Smooth muscle cell of the brain vasculature (primary cell): Measurements from ENCODE around the gene ICAM3.

Experiments used
- DNase-seq: peaks from one replicate; pipeline ENCODE4 v3.0.0-alpha.2; 2012; ENCODE audit warnings: low read depth, low spot score

ICAM3 gene

GRCh38 chr19:10320602-10321416, 18.6 kb downstream of the ICAM3 start:
- no peak for DNase-seq

DNA sequence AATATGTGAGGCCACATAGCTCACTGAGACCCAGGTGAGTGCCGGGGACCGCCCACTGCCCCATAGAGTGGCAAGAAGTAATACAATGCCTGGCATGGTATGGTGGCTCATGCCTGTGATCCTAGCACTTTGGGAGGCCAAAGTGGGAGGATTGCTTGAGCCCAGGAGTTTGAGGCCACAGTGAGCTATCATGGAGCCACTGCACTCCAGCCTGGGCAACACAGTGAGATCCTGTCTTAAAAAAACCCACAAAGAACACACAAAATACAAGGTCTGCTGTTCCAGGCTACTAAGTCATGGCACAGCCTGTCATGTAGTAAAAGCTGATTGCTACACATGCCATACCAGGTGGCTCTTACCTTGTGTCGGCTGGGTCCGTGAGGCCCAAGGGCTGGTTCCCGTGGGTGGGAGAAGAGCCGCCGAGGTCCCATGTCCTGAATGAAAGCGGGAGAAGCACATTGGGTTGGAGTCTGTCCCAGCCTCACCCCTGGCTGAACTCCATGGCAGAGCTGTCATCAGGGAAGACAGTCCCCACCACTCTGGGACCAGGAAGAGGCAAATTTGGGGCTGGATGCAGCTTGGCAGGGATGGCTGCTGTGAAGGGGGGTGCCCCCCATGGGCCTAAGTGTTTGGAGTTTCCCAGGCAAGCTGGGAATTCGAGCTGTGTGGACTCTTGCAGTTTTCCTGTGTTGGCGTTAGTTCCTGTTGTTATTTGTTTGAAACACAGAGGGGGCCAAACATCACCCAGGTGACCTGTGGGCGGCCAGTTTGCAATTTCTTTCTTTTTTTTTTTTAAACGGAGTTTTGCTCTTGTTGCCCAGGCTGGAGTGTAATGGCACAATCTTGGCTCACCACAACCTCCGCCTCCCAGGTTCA, 20.4 kb downstream of the ICAM3 start:
- no peak for DNase-seq

GRCh38 chr19:10317857-10318462, 21.5 kb downstream of the ICAM3 start:
- no peak for DNase-seq

DNA sequence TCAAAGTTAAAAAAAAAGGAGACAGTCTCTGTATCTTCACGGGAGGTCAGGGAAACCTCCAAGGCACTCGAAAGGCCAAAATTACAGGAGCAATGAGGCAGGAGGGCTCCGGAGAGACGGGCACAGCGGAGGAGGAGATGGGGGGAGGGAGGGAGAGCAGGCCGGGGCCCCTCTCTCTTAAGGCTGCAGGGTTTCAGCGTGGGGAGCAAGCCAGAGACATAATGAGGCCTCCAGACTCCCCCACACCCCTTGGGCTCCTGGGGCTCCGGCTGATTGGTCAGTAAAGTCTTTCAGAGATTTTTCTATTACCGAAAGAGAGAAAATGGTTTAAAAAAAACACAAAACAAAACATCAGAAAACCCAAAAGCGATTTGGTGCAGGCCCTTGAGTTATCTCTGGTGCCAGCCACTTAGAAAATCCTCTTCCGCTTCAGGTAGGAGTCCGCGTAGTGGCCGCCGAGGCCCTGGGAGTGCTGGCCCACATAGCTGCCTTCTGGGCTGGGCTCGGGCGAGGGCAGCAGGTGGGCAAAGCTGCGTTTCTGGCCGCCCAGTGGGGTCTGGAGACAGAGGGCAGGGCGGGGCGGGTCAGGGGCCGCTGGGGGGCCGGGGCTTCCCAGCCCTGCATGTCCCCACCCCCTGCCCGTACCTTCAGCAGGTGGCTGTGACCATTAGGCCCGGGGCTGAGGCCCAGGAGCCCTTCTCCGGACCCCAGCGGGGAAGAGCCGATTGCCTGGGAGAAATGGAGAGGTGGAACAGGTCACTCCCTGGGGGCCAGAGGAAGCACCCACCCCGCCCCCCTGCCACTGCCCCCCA, 22.2 kb downstream of the ICAM3 start:
- DNase-seq: no peak

GRCh38 chr19:10316229-10317044, 23.0 kb downstream of the ICAM3 start:
- DNase-seq: no peak

DNA sequence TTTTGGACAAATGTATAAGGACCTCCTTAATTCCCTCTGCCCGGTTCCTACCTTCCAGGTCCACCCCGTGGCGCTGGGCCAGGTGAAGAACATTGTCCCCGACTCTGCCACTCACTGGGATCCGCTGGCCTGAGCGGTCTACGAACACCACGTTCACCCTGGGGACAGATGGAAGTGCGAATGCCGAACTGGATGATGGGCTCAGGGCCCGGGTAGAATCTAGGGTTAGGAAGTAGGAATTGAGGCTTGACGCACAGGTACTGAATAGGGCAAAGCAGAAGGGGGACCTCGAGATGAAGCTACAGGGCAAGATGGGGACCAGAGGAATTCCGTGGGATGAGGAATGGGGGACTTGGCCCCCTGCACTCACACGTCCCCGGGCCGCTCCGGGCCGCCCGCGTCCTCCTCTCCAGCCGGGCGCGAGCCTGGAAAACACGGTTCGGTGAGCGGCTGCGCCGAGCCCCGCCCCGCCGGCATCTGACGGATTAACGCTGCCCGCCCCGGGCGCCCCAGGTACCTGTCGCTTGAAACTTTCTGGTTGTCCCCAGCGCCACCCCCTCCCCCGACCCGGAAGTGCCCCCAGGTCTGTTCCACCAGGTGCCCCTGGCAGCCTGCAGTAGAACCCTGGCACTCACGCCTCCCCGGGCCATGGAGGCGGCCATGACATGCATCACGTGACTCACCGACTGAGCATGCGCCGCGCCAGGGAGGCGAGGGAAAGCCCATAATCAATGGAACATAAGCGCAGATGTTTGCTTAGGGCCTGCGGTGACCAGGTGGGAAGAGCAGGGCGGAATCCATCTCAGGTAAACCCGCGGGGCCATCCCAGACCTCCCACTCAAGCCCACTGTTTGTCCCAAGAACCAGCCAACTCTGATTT, 23.8 kb downstream of the ICAM3 start, which contains the start of gene FDX2:
FDX2 (minus strand) TSS at position 681 of the 880 bp plus-strand sequence; CDS start at position 662, 19 bp downstream.
- DNase-seq: peak; percentile 55

- no peak for DNase-seq
Measured at GRCh38 chr19:10309423-10309822, 30.0 kb downstream of the ICAM3 start, which contains the start of gene ZGLP1. ZGLP1 (minus strand) TSS chr19:10309815.

- no peak for DNase-seq
Measured at GRCh38 chr19:10306327-10306726, 33.1 kb downstream of the ICAM3 start.

GRCh38 chr19:10305139-10305806, 34.2 kb downstream of the ICAM3 start:
- DNase-seq: no peak

GRCh38 chr19:10299545-10300458, 39.6 kb downstream of the ICAM3 start:
- no peak for DNase-seq

DNA sequence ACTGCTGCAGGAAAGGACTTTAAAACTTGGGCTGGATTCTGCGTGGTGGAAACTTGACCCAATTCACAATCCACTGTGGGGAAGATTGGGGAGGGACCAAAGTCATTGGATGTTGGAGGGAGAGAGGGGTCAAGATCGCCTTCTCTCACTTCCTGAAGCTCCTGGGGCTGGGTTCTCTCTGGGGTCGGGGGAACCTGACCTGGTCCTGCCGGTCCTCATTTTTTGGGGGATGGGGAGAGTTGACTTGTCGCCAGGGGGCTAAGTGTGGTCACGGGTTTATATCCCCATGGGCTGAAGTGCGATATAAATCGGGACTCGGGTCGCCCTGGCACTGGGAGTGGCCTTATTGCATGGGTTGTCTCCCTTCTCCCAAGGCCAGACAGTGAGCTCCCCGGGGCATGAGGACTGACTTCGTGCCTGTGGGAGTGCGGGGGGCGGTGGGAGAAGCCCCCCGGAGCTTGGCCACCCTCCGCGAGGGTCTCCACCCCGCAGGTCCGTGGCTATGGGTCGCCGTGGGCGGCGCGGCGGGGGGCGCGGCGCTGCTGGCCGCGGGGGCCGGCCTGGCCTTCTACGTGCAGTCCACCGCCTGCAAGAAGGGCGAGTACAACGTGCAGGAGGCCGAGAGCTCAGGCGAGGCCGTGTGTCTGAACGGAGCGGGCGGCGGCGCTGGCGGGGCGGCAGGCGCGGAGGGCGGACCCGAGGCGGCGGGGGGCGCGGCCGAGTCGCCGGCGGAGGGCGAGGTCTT, 43.4 kb downstream of the ICAM3 start:
- no peak for DNase-seq

- DNase-seq: no peak
Measured at GRCh38 chr19:10295305-10295846, 44.0 kb downstream of the ICAM3 start.

DNA sequence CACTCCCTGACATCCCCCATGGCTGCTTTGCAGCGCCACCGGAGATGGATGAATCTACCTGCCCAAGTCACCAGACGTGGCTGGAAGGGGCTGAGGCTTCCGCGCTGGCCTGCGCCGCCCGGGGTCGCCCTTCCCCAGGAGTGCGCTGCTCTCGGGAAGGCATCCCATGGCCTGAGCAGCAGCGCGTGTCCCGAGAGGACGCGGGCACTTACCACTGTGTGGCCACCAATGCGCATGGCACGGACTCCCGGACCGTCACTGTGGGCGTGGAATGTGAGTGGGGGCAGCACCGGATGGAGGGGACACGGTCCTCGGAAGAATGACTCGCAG, 45.1 kb downstream of the ICAM3 start:
- DNase-seq: no peak

GRCh38 chr19:10293637-10294367, 45.6 kb downstream of the ICAM3 start:
- DNase-seq: no peak

DNA sequence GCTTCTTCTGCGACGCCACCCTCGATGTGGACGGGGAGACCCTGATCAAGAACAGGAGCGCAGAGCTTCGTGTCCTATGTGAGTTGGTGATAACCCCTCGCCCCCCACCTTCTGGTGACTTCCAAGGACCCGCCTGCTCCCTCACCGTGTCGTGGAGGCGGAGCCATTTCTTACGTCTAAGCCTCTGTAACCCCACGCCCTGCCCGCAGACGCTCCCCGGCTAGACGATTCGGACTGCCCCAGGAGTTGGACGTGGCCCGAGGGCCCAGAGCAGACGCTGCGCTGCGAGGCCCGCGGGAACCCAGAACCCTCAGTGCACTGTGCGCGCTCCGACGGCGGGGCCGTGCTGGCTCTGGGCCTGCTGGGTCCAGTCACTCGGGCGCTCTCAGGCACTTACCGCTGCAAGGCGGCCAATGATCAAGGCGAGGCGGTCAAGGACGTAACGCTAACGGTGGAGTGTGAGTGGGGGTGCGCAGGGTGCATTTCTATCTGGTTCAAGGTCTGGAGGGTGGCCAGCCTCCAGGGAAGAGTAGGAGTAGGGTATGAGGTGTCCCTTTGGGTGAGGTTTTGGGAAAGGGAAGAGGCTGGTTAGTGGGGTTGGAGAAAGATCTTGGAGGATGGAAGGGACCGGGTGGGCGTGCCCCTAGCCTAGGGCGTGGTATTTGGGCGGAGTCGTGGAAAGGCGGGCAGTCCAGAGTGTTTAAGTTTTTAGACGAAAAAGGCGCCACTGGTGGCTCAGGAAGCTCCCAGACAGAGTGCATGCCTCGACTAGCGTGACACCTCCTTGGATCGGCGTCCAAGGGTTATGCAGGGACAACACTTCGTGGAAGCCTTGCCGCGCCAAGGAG, 46.4 kb downstream of the ICAM3 start:
- DNase-seq: no peak
